GM04503 (cell line): ENCODE measurements around the gene PRRC2C.
A peak's percentile ranks its signal among the peaks of the same experiment; 100 is the strongest.
"Not testable (repeated sequence)": the region's sequence is repeated elsewhere in the genome, so short reads cannot be mapped to it uniquely, and the experiment has no call there.

Experiments used
- DNase-seq: peaks from one replicate; pipeline ENCODE4 v3.0.0-alpha.2; 2012; ENCODE audit warnings: low read depth

PRRC2C gene

DNA sequence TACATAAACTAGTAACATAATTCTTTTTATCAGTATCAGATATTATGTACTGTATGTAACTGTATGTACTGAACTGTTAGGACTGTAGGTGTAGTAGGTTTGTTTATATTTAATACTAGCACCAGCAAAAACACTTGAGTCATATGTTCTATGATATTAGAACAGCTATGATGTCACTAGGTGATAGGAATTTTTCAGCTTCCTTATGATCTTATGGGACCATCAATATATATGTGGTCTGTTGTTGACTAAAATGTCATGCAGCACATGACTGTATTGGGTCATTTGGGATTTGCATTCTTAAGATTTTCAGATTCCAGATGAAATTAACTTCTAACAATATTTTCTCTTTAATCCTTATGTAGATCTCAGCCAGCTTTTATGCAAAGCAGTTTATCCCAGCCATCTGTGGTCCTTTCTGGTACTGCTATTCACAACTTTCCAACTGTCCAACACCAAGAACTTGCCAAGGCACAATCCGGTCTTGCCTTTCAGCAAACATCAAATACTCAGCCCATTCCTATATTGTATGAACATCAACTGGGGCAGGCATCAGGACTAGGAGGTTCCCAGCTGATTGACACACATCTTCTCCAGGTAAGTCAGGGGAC, 98.4 kb downstream of the PRRC2C start:
- no peak for DNase-seq

DNA sequence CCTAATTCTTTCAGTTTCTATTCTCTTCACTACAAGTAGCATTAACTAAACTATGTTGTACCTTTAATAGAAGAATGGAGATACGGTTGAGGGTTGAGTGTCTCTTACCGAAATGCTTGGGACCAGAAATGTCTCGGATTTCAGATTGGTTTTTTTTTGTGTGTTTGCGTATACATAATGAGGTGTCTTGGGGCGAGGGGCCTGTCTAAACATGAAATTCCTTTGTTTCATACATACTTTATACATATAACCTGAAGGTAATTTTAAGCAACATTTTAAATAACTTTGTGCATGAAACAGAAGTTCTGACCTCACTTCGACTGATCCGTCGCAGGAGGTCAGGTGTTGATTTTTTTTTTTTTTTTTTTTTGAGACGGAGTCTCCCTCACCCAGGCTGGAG, 100.4 kb downstream of the PRRC2C start:
- DNase-seq, result no peak

DNA sequence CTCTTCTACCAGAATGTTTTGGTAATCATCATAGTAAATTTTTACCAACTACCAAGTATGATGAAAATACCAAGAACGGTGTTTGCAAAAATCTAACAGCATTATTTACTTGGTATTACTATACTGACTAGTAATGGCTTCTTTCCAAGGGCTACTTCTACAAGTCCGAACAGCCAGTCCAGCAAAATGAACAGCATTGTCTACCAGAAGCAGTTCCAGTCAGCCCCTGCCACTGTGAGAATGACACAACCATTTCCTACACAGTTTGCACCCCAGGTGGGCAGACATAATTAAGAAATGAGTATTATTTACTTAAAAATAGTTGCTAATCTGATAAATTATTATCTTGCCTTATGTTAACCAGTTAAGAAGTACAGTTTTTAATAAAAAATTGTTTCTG, 102.9 kb downstream of the PRRC2C start:
- no peak for DNase-seq

DNA sequence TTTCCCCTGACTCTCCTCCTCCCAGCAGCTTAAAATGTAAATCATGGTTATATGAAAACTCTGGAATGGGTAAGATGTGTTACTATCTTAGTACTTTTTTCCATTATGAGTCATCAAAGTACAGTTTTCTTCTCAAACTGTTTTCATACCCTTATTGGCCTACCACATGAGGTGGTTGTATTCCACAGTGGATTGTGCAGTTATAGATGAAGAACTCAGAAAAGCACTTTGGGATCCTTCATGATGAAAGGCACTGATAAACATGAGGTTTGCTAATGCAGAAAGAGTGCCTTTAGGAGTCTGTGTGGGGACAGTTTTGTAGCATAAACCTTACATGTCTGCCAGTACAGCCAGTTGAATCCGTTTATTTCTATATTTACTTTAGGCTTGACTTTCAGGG, 104.7 kb downstream of the PRRC2C start:
- DNase-seq, result peak; percentile 14

DNA sequence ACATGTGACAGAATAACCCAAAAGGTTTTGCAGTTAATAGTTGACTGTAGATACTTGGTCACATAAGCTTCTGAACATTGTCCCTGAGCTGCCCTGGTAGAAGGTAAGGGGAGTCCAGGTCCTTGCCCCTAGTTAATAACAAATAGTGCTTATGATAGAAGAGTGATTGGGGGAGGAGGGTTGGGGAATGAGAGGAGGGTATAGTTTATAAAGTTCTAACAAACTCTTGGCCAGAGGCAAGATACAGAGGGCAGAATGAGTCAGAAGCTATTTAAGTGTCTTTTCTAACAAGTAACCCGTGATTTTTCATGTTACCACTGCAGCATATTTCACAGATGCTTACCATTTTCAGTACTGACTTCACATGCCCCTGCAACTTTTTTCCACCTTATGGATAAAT, 110.0 kb downstream of the PRRC2C start:
- DNase-seq, result no peak

DNA sequence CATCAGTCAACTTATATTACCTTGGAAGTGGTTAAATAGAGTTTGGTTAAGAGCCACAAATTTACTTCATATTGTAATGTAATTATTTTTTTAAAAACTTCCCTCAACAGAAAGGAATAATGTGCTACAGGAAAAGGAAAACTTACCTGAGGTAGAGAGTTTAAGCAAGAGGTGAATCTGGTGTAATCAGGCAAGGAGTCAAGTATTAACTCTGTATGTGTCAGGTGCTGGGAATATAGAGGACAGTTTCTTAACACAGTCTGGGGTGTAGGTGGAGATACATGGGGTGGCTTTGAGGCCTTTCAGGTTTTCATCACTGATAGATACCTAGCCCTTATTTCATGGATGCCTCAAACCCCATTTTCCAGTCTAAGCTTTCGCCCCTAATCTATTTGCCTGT, 110.8 kb downstream of the PRRC2C start:
- DNase-seq, result no peak

DNA sequence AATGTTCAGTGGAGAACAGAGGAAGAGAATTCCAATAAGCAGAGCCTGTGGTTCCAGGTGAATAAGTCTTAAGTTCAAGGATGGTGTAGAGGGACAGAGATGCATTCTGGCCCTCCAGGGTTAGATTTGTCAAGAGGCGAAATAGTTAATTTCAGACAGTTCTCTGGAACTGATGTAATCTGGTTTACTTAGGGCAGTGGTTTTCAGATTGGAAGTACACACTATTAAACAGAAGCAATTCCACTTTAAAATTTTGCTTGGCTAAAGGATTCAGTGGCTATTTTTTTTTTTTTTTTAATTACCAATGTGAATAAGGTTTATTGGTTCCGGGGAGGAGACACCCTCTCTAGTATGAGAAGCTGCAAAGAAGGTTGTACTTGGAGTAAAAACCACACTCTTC, 111.4 kb downstream of the PRRC2C start:
- no peak for DNase-seq

DNA sequence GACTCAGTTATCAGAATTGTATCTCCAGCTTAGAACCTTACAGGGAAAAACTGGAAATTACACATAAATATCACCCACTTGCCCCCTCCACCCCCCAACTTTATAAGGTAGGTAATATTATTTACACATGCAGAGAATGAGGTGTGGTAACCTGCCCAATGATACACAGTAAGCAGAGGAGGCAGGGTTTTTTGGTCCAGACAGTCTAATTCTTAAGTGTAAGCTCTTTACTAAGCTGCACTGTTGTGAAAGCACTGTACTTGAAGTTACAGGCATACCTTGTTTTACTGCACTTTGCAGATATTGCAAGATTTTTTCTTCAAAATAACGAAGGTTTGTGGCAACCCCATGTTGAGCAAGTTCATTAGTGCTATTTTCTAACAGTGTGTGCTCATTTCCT, 111.9 kb downstream of the PRRC2C start:
- no peak for DNase-seq

DNA sequence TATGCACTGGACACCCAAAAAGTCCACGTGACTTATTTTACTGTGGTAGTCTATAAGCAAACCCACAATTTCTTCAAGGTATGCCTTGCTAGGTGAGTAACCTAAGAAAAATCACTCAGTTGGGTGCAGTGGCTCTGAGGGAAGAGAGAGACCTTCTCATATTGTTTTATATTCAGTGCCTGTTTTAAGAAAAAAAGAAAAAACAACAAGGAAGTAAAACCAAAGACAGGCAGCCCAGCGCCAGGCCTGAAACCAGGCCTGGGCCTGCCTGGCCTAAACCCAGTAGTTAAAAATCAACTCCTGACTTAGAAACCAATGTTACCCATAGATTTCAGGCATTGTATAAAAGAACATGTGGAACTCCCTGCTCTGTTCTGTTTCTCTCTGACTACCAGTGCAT, 115.0 kb downstream of the PRRC2C start:
- DNase-seq, result not testable (repeated sequence)

DNA sequence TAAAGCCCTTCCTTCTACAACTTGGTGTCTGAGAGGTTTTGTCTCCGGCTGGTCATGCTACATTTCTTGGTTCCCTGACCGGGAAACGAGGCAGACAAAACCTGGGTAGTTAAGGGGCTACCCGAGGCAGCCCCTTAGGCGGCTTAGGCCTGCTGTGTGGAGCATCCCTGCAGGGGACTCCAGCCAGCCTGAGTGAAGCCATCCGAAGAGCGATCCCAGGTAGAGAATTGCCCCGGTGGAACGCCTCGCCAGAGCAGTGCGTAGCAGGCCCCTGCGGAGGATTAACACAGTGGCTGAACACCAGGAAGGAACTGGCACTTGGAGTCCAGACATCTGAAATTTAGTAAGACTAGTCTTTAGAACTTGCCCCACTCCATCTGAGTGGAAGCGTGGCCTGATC, 115.5 kb downstream of the PRRC2C start:
- DNase-seq, result no peak

DNA sequence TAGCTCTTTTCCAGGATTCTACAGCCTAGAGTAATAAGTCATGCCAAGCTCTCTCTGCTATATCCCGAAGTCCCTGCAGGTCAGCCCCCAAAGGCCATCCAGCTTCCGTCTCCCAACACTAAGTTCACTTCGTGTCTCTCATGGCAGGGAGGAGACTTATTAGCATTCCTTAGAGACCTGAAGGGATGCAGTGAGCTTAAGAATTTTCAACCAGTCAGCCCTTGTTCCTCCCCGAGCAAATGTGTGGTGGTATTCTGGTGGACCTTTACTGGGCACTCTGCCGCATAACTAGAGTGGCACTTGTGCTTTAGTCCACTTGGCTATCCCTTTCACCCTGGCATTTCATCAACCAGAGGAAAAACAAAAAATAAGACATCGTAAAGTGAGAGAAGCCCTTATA, 117.7 kb downstream of the PRRC2C start:
- not testable (repeated sequence) for DNase-seq

DNA sequence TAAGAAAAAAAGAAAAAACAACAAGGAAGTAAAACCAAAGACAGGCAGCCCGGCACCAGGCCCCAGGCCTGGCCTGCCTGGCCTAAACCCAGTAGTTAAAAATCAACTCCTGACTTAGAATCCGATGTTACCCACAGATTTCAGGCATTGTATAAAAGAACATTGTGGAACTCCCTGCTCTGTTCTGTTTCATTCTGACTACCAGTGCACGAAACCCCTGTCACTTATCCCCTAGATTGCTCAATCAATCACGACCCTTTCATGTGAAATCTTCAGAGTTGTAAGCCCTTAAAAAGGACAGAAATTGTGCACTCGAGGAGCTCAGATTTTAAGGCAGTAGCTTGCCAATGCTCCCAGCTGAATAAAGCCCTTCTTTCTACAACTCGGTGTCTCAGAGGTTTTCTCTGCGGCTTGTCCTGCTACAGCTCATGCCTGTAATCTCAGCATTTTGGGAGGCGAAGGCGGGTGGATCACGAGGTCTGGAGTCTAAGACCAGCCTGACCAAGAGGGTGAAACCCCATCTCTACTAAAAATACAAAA, 121.1 kb downstream of the PRRC2C start:
- DNase-seq, result no peak

DNA sequence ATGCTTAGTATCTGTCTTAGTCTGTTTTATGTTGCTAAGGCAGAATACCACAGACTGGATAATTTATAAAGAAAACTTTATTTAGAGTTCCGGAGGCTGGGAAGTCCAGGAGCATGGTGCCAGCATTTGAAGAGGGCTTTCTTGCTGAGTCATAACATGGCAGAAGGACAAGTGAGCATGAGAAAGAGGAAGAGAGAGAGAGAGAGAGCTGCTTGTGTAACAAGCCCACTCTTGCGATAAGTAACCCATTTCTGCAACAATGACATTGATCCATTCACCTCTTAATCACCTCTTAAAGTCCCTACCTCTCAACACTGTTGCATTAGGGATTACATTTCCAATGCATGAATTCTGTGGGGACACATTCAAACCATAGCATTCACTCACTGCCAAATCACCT, 125.1 kb downstream of the PRRC2C start:
- DNase-seq, result peak; percentile 20

DNA sequence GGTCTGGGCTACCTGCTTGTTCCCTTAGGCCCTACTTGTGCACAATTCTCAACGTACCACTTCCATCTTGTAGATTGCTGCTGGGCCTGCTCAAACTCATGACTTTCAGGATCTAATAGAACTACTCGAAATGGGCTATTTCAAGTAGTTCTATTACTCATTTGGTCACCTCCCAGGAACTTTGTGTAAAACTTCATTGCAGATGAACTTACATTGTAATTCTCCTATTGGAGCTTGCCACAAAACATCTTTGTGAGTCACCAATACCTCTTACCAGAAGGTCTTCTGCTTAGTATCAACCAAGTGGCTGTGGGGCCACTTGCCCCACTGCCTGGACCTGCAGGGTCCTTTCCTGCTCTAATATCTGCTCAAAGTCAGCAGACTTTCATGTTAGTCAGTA, 126.0 kb downstream of the PRRC2C start:
- peak; percentile 26 for DNase-seq

DNA sequence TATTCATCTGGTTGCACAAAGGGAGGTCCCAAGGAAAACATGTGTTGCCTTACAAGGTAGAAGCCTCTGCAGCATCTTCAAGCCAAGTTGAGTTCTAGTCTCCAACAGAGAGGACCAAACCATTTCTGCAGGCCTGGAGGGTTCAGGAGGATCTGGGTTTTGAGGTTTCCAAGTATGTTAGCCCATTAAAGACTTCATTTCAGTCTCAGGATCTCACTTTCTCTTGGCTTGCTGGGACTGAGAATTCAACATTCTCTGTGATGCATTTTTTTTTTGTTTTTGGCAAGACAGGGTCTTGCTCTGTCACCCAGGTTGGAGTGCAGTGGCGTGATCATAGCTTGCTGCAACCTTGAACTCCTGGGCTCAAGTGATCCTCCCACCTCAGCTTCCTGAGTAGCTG, 128.0 kb downstream of the PRRC2C start:
- DNase-seq, result no peak

DNA sequence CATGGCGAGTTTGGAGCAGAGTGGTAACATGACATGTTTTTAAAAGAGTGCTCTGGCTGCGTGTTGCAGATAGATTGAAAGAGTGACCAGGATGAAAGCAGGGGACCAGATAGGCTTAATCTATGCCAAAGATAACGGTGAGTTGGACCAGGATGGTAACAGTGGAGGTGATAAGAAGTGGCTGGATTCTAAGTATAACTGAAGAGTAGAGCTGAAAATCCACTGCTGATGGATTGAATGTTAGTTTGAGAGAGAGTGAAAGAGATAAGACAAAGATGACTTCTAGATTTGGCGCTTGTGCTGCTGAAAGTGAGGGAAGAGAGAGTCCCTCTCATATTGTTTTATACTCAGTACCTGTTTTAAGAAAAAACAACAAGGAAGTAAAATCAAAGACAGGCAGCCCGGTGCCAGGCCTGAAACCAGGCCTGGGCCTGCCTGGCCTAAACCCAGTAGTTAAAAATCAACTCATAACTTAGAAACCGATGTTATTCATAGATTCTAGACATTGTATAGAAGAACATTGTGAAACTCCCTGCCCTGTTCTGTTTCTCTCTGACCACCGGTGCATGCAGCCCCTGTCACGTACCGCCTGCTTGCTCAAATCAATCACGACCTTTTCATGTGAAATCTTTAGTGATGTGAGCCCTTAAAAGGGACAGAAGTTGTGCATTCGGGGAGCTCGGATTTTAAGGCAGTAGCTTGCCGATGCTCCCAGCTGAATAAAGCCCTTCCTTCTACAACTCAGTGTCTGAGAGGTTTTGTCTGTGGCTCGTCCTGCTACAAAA, 130.0 kb downstream of the PRRC2C start:
- not testable (repeated sequence) for DNase-seq

DNA sequence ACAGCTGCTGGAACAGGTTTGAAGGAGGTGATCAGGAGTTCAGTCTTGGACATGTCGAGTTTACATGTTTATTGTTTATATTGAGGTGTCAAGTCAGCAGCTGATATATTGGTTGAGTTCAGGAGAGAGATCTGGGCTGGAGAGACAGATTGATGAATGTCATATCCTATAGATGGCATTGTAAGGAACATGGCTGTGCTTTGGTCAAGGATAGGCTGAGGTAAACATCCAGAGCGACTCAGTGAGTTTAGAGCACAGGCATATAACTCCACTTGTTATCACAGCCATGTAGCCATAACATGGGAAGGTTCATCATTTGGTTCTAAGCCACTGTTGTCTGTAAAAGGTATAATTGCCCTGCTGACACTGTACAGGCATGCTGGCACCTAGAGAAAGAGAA, 131.3 kb downstream of the PRRC2C start:
- DNase-seq, result no peak

DNA sequence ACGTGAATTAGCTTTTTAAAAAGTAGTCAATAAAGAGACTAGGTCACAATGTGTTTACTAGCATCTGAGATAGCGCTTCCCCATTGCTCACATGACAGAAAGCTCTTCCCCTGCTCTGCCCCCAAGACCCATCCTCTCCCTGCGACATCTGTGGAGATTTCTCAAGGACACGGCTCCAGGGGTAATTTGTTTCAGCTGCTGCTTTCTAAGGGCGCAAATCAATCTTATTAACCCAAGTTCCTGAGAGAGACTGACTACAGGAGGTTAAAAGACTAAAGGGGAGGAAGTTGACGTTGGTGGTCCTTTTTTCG, 136.8 kb downstream of the PRRC2C start, which contains the start of gene MYOCOS:
Gene MYOCOS, plus strand, starts transcription at position 92 of the 311 bp plus-strand sequence. CDS start 1,641 bp downstream, outside the sequence.
- no peak for DNase-seq

DNA sequence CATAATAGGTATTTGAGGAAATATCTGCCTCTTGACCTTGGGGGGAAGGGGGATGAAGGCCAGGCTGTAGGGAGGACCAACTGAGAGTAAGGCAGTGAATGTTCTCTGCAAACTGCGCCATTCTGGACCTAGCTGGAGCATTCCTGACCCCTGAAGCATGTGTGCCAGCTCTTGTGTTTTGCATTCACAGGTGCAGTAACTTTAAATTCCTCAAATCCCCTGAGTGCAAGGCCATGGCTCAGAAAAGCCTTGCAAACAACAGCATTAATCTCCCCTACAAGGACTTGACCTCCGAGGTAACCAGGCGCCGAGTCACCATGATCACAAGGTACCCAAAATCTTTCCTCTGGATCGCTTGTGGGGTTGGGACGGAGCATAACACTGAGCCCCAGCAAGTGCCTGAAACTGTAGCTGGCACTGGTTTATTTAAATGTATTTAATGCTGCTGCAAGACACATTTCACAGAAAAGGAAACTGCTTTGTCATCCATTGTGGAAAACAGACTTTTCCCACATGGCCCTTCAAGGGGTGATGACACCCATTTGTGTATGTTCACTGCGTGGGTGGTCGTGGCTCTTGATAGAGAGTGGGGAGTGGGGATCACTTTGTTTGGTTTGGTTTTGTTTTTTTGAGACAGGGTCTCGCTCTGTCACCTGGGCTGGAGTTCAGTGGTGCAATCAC, 138.5 kb downstream of the PRRC2C start:
- no peak for DNase-seq

DNA sequence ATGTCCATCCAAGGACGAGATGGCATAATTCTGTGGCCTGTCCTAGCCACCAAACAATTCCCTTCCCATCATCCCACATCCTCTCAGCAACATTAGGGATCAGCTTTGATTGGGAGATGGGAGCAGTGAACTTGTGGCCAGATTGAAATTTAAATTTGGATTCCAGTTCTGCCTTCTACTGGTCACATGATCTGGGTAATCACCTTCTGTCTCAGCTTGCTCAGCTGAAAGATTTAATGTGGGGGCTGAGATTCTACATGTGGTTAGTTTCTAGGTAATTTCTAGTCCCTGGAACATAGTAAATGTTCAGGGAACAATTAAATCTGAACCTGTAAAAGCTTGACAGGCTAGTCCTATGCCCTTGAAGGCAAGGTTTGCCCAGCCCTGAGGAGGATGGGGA, 139.9 kb downstream of the PRRC2C start:
- no peak for DNase-seq

DNA sequence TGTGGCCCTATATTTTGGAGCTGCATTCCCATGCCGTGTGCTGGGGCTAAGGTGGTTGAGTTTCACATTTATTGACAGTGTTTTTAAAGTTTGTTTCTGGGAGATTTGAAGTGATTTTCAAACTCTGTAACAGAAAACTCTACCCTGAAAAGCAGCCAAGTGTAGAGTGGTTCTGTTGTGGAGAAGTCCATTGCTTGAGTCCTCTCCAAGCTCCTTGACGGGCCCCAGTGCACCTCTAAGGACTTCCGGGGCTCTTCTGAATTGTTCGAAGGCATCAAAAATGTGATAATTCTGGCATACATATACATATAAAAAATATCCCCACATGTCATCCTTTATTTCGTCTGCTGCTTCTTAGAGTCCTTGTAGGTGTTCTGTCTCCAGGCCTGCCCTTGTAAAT, 141.7 kb downstream of the PRRC2C start:
- no peak for DNase-seq

DNA sequence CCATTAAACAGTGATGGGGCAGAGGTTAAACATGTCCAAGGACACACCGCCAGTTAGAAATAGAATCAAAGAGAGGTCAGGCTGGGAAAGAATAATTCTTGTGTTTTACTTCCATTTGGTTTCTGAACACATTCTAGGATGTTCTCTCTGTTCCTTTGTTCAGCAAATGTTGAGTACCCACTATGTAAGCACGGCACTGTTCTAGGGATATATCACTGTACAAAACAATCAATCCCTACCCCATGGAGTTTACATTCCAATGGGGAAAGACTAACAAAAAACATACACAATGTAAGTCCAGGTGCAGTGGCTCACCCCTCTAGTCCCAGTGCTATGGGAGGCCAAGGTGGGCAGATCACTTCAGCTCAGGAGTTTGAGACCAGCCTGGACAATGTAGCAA, 142.9 kb downstream of the PRRC2C start:
- DNase-seq, result no peak

DNA sequence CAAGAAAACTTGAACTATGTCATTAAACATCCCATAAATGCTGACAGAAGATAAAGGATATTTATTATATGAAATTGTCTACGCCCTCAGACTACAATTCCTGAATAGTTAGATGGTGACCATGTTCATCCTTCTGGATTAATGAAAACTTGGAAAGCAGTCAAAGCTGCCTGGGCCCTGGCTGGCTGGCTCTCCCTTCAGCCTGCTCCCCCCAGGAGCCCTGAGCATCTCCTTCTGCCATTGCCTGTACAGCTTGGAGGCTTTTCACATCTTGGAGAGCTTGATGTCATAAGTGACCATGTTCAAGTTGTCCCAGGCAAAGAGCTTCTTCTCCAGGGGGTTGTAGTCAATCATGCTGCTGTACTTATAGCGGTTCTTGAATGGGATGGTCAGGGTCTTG, 150.3 kb downstream of the PRRC2C start:
- no peak for DNase-seq
